HuH-7 (cell line): ENCODE data around the gene KCNMA1.
"Not testable (repeated sequence)": the region's sequence is repeated elsewhere in the genome, so short reads cannot be mapped to it uniquely, and the experiment has no call there.

Experiments used
- DNase-seq: peaks from one replicate; pipeline ENCODE4 v3.0.0; 2011; ENCODE audit warnings: low spot score

The KCNMA1 gene

DNA sequence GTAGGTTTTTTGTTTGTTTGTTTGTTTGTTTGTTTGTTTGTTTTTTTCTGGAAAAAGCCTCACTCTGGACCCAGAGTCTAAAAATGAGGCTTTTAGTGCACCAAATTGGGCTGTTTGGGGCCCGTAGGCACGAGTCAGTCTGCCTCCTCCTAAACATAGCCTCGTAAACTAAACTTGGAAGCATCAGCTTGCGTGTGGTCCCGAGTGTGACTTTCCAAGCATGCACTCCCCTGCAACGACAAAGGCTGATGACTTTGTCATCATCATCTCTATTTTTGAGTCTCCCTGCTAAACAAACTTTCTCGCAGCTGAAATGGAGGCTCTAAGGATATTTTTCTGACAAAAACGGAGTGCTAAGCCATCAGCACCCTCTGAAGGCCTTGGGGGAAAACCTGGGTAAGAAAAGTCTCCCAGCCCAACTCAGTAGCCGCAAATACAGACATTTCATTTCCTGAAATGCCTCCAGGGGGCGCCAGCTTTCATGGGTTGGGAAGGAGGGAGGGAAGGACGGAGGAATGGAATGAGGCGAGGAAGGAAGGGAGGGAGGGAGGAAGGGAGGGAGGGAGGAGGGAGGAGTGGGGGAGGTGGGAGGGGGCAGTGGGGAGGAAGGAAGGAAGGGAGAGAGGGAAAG is 245.9 kb downstream of the KCNMA1 start:
- peak; percentile 36 for DNase-seq

DNA sequence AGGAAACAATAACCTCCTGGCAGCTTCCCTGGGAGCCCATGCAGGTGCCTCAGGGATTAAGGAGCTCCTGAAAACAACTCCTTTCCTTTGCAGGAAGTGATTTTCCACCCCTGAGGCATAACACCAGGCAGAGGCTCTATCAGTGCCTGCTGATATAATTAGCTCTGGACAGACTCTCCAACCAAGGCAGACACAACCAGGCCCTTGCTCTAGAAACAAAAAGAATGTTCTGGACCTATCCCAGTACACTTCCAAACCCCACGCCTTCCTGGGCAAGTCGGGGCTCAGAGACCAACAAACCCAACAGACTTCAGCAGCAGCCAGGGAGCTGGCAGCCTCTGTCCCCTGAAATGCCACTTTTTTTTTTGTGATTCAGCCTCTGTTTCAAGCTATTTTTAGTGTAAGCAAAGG is 247.1 kb downstream of the KCNMA1 start:
- DNase-seq = no peak

DNA sequence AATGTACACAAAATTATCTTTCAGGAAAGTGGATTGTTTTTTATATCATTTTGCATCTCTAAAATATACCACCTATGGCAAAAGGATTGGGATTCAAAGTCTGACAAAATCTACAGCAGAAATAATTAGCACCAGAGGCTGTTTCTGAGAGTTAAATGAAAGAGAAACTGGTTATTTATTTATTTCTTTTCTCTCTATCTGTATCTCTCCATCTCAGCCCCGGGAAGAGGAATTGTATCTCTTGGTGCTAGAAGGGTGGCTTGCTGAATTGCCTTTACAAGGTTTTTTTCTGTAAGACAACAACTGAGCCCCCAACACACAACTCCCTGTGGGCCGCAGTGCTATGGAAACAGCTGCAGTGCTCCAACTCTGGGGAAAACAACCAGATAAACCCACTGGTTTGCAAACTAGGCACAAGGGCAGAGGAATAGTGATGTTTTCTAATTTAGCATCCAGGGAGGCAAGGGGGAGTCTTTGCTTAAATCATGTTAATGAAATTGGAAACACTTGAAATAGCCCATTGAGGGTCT is 249.0 kb downstream of the KCNMA1 start:
- DNase-seq = no peak

DNA sequence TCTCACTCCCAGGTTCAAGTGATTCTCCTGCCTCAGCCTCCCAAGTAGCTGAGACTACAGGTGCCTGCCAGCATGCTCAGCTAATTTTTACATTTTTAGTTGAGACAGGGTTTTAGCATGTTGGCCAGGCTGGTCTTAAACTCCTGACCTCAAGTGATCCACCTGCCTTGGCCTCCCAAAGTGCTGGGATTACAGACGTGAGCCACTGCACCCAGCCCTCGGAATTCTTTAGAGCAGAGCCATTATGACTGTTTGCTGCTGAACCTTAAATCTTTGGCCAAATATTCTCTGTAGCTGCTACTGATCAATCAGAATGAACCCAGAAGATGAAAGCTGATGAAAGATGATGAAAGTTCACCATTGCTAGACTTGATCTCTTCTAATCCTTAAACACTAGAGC is 249.9 kb downstream of the KCNMA1 start:
- DNase-seq = not testable (repeated sequence)

DNA sequence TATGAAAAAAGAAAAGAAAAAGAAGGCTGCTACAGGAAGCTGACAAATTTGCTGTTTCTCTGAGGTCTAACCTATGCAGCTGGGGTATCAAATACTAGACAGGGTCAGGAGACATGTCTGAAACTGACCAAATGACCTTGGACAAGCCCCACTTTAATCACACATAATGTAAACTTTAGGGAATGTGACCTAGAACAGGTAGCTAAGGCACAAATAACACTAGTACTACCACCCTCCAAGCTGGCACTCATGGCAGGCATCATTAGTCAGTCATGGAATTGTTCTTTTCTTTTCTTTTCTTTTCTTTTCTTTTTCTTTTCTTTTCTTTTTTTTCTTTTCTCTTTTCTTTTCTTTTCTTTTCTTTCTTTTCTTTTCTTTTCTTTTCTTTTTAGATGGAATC is 250.4 kb downstream of the KCNMA1 start:
- no peak for DNase-seq

DNA sequence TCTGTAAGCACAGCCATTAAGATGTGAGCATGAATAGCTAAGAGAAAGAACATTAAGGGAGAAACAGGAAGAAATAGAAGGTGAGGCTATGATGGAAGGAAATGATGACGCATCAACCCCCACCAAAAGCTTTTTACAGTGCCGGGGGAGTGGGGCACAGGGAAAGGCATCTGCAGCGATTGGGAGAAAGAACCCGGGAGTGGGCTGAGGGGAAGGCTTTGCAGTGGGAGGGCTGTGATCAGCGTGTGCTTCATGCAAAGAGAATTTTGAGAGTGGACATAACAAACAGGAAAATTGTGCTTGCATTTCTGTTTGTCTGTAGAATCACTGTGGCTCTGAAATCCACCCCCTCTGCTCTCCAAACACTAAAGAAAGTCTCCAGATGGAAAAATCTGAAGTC is 250.8 kb downstream of the KCNMA1 start:
- DNase-seq = no peak

DNA sequence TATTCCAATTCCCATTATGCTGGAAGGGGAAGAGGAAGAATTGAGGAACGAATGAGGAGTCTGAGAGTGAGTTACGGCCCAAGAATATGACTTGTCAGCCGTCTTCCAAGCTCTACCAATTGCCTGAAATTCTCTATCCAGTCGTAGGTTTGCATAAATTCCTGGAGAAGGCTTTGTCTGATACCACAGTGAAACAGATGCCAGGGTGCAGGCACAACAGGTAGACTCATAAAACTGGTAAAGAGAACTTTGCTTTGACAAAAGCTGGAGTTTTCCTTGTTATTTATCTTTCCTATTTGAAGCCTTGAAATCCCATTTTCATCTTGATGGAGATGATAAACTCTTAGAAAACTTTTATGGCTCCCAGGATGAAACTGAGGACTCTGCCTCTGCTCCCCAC is 251.2 kb downstream of the KCNMA1 start:
- no peak for DNase-seq

DNA sequence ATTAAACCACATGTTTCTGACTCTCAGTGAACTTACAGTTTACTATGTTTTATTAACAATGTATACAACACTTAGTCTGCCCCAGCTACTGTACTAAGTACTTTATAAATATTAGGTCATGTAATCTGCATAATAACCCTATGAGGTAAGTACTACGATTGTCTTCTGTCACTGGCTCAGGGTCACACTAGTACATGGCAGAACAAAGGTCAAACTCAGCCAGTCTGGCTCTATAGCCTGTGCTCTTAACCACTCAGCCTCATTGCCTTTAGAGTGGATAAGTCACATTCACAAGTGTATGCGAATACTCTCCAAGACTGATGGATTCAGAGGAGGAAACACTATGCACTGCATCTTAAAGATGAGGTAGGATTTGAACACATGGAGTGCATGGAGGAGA is 252.3 kb downstream of the KCNMA1 start:
- no peak for DNase-seq

DNA sequence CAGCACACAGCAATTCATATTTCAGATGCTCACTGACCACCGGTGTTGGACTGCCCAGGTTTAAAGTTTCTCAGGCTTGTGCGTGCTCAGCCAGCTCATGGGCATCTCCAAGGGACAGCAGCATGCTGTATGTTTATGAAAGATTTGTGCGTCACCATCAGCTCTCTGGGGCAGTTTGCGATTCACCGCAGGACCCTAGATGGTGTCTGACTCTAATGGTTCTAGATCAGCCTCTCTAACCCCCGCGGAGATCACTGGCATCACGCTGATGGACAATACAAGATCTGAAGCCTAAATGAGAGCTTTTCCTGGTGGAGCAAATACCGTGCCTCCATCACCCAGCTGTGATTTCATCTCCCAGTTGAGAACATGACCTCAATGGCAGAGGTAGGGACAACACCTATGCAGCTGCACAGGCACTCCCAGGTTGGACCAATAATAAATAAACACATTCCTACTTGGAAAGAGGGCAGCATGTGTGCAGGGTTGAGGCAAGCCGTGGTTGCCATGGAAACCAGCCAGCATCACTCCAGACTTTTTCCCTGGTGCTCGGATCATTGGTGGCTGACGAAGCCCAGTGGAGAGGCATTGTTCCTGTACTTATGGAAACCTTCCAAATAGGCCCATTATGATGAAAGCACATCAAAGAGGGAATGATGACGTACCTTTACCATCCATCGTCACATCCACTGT is 253.6 kb downstream of the KCNMA1 start:
- DNase-seq = no peak

DNA sequence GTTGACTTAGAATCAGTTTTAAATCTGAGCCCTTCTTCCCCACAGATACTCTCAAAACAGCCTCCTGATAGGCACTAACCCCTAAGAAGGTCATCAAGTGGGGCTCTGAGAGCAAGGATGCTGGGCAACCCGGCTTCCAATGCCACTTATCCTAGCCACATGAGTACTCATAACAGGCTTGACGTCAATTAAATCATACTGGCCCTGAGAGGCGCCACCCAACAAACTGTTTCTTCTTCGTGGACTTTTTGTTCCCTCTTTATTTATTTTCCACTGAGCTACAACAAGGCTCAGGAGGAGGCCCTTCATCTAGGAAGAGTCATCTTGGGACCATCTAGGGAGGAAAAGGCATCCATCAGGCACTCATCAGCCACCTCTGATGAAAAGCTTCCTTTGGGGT is 255.9 kb downstream of the KCNMA1 start:
- DNase-seq = no peak

DNA sequence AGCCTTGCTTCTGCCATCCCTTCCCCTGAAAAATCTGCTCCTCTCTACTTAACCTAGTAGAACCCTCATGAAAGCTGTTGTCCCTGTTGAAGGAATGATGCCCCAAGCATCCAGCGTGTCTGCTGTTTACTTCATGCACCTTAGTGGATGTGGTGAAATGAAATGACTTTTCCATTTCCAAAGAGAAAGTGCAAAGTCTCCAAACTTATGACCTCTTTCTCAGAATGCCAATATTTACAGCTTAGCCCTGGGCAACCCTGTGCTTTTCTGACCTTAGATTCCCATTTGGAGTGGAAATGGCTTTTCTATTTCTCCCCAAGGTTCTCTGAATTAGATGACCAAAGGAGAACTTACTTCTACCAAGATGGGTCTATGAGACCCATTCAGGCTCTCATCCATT is 256.9 kb downstream of the KCNMA1 start:
- DNase-seq = no peak

DNA sequence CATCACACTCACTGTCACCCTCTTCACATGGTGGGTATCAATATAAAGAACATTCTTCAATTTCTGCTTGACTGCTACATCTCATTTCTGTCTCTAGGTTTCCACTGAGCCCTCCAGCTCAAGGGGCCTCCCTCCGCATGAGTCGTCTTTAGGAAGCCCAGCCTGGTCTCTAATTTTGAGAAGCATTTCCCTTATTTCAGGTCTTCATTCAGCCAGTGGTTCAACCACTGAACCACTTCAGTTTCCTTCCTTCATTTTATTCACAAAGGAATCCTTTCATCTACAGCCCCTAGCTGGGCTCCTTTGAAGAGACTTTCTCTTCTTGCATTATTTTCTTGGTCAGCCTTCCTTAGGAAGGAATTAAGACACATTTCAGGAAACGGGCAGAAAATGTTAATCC is 257.4 kb downstream of the KCNMA1 start:
- DNase-seq = no peak

DNA sequence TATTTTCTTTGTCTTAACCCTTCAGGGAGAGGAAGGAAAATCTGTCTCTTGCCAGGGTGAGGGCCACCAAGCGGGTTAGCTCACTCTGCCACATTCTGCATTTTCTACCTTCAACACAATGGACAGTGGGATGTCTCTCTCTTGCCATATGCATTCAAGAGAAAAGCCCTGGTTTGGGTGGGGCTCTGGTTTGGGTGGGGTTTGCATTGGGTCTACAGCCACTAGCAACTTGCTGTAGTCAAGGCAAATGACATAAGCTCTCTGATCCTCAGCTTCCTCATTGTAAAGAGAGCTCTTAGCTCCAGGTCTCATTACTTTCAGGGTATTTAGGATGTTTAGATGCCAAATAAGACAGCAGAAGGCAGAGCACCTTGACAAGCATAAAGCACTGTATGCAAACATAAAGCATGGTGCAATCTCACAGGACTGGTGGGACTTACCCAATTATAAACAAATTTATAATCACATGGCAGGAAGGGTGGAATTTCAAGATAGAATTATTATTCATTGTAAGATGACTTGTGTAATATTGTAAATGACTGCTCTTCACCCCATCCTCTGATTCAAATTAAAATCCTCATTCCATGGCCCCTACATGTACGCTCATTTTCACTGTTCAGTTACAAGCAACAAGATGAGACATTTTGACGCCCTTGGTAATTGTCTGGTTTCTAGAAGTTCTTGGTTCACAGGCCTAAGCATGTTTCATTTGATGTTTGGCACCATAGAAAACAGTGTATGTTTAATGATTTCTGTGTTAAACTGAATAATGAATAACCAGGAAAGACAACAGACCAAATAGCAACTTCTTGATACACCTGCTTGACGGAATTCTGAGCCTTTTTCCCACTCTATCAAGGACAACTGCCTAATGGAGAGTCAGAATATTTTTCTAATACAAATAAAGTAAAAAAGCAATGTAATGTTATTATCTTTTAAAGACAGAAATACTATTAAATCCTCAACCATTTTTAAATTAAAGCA is 258.9 kb downstream of the KCNMA1 start:
- no peak for DNase-seq

DNA sequence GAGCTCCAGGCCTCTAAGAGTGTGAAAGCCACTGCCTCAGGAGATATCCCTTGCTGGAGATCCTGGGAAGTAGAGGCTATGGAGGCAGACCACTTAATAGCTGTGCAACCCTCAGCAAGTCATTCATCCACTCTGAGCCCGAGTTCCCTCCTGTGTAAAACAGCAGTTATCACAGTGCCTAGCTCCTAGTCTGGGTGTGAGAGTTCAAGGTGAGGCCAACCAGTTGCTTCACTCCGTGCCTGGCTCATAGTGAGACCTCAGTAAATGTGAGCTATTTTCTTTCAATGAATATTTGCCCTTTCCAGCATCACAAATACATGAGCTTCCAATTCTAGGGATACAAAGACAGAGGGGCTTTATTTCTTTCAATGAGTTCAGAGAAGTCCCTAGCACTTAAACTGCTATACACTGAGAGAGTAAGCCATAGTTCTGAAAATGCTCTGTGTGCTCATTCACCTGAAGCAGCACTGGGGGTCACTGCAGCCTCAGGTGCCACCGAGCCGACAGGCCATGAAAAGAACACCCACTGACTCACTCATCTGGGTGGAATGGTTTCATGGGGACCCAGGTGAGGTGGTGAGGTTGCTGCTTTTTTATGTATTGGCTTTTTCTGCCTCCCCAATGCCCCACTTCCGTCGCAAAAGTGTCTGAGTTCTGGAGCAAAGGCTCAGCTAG is 259.8 kb downstream of the KCNMA1 start:
- no peak for DNase-seq

DNA sequence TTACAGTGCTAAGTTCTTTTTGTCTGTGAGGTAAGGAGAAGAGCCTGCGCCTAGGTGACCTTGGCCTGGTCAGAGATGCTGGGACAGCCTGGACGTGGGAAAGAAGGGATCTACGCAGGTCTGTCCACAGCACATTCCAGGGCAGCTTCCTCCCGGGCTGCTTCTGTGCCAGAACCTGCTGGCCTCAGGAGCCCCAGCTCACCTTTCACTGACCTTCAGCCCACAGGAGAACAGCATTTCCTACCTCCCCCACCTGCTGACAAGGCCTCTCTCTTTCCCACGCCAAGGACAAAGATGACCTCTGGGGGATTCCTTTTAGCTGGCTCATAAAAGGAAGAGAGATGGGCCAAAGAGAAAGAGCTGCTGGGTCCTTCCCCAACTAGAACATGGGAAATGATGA is 260.6 kb downstream of the KCNMA1 start:
- no peak for DNase-seq

DNA sequence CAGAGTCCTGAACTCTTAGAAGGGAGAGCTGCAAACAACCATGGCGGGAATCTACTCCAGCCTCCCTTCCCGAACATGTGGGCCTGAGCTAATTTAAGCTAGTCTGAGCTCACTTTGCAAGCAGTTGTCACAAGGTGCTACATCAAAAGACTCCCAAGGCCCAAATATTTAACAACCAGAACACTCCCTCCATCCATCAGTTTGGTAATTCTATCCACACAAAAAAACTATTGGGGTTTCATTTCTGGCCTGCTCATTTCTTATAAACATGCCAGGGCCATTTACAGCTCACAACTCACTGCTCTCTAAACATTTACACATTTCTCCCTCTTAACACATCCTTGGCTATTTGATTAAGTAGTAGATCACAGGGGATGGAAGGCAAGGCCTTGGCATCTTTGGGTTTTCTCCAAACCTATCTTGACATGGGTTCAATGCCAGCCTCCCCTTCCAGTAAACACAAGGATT is 263.4 kb downstream of the KCNMA1 start:
- DNase-seq = no peak

DNA sequence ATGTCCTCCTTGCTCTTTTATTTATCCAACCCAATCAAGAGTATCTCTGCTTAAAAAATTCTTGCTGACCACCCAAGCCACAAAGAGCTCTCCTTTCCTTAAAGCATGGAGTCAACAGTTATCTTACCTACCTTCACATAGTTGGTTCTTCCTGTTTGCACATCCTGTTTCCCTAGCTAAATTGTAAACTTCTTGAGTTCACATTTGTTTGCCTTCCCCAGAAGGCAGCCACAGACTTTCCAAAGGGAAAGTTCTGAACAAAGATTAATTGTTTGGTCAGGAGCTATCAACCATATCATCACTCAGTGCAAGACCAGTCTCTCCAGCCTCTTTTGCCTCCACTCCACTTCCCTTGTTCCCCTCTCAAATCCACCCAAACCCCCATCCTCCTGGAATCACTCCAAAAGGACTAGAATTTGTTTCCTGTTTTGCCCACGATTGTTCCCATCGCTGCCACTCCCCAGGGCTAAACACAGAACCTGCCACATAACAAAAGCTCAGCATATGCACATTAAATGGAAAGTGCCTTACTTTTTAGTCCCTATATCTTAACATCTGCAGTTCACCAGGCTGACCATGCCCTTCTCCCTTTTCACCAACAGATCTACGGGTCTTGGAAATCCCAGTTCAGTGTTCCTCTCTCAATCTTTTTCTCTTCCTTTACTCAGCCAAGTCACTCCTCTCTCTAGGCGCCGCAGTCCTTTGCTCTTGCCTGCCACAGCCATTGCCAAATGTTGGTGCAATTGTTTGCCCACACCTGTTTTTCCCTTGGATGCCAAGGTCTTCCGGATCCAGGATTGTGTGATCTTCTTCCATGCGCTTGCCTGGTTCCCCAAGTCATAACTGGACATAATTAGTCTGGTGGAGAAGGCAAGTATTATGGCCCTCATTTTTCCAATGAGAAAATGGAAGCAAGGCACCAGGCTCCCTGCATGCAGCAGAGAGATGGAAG is 265.5 kb downstream of the KCNMA1 start:
- DNase-seq = no peak

DNA sequence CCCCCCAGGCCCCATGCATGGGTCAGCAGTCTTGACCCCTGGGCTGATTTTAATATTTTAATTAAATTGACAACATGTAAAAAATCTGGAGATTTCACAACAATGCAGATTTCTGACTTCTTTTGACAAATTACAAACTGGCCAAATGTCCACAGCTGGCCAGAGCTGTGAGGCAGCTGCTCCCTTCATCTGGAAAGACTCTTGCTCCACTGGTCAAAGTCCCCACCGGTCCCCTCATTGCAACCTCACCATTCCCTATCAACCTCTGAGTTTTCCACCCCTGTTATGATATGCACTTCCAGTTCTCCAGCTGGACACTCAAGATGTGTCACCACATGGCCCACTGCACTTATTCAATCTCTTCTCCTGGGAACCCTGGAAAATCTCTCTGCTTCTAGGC is 266.2 kb downstream of the KCNMA1 start:
- DNase-seq = no peak

DNA sequence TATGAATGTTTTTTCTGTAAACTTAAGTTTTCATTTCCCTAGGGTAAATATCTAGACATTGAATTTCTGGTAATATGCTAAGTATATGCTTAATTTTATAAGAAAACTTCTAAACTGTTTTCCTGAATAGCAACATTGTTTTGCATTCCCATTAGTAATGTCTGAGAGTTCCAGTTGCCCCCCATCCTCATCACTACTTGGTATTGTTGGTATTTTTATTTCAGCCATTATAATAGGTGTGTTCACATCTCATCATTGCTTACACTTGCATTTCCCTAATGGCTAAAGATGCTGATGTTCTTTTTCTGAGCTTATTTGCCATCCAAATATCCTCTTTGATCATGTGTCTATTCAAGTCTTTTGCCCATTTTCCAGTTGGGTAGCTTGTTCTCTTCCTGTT is 269.6 kb downstream of the KCNMA1 start:
- no peak for DNase-seq

DNA sequence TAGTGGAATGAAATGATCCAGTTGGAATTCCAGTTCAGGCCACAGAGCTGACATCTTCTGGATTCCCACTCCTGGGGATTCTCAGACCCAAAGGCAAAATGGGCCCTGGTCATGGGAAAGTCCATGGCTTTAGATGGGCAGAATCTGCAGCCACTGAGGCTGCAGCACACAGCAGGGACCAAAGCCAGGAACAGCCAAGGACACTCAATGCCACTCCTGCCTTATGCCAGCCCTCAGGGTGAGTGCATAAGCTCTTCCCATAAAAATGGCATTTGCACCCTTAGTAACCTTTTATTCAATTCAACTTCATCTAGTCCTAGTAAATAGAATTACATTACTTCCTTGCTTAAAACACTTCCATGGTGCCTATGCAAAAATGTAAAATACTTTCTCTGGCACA is 274.4 kb downstream of the KCNMA1 start:
- no peak for DNase-seq

DNA sequence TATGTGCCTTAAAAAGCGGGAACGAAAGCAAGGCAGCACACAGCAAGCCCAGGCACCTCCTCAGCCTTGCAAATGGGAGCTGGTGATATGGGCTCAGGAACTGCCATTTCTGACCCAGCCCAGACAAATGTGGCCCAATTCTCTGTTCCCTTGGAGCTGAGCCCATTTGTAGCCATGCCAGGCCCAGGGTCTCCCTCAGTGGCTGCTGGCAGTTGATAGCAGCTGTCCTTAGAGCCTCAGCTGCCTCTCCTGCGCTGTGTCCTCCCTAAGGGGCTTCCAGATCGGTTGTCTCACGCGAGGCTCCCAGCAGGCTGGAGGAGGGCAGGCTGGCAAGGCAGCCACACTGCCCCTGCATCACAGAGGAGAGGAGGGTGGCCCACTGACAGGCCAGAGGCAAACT is 275.8 kb downstream of the KCNMA1 start:
- DNase-seq = no peak
